Breast epithelium (tissue), 4 donors: Measurements from ENCODE around the gene ANO7. TPM values are rescaled to one million over a fixed set of nuclear protein-coding genes. Genes with fewer than 3 reads are reported as not detected.
A peak's percentile ranks its signal among the peaks of the same experiment; 100 is the strongest.

ENCODE experiments used
- DNase-seq, 2 donors: peaks; one replicate each; pipeline ENCODE4 v3.0.0-alpha.2; 2019; ENCODE audit warnings: low spot score in 2 of 2
- H3K27ac ChIP-seq, 2 donors: fragments of 200-600 bp; sonication (generic) in 1 of 2; one replicate each; pipeline ENCODE4 v1.5.1; 2016 to 2019; ENCODE audit warnings: mild to moderate bottlenecking in 1 of 2
- H3K27me3 ChIP-seq, 2 donors: fragments of 200-600 bp; sonication (generic) in 1 of 2; one replicate each; pipeline versions ENCODE4 v1.5.1 to v1.6.0; 2017 to 2019; ENCODE audit warnings: control low read depth in 1 of 2, mild to moderate bottlenecking in 1 of 2
- H3K36me3 ChIP-seq: fragments of 200-600 bp; one replicate; pipeline ENCODE4 v1.5.1; 2019
- H3K4me1 ChIP-seq, 2 donors: fragments of 200-600 bp; sonication (generic); one replicate each; pipeline ENCODE4 v1.5.1; 2016 to 2019; ENCODE audit warnings: control low read depth in 1 of 2
- H3K4me3 ChIP-seq, 3 donors: fragments of 200-600 bp; sonication (generic); 1 replicate in 2 of 3; 2 replicates in 1 of 3; pipeline ENCODE4 v1.5.1; 2016 to 2019; ENCODE audit warnings: mild to moderate bottlenecking in 3 of 3, moderate library complexity in 2 of 3
- H3K9me3 ChIP-seq, 2 donors: fragments of 200-600 bp; sonication (generic) in 1 of 2; one replicate each; pipeline ENCODE4 v1.5.1; 2016 to 2019; ENCODE audit warnings: control low read depth in 1 of 2
- CTCF ChIP-seq, 3 donors: fragments of 450-650 bp; IDR thresholded peaks; one replicate each; pipeline ENCODE4 v1.5.1; 2016 to 2017; ENCODE audit warnings: antibody characterized with exemption in 3 of 3, mild to moderate bottlenecking in 3 of 3, moderate library complexity in 3 of 3
- POLR2A ChIP-seq: fragments of 450-650 bp; IDR thresholded peaks from one replicate; pipeline ENCODE4 v1.6.1; 2016; ENCODE audit warnings: antibody characterized with exemption, mild to moderate bottlenecking, moderate library complexity
- POLR2AphosphoS5 ChIP-seq, 3 donors: sonication (generic); formaldehyde crosslinking; IDR thresholded peaks; one replicate each; pipeline ENCODE4 v1.6.1; 2017; ENCODE audit warnings: antibody characterized with exemption in 3 of 3
- intact Hi-C: fragments of 100-400 bp; cut with DNase I; formaldehyde crosslinking; loops from one replicate; pipeline ENCODE4 v1.15.1; 2023; ENCODE audit warnings: low total_unique reads
- total RNA-seq, 3 donors: library from RNA; depleted of rRNA; stranded (reverse); fragments of >200 nt; gene quantifications; one replicate each; pipeline ENCODE4 v1.1.0, GENCODE V29; 2016

ANO7 gene
- total RNA-seq, 3 donors from 2014 or later, result 0.98 to 1.6 TPM; not detected in 1

- TF ChIP-seq POLR2A (no peak), CTCF (IDR thresholded peaks at IDR 0.05) (no peak), POLR2AphosphoS5 (IDR thresholded peaks at IDR 0.05) (no peak)
- DNase-seq, result no peak
- Histone ChIP-seq H3K4me3 (no peak overlapping the region), H3K4me1 (no peaks in the 10 kb centered on the region), H3K27ac (no peak overlapping the region), H3K27me3 (no peaks in the 10 kb centered on the region), H3K36me3 (peaks cover 13% of the 10 kb centered on the region), H3K9me3 (no peaks in the 10 kb centered on the region)
- intact Hi-C loops, result no loop called here
Measured at GRCh38 chr2:241252778-241253475, 64.5 kb downstream of the ANO7 start.

GRCh38 chr2:241254904-241255351, 66.5 kb downstream of the ANO7 start:
- DNase-seq, result no peak
- Histone ChIP-seq H3K4me3 (no peak overlapping the region), H3K36me3 (peaks cover 5% of the 10 kb centered on the region), H3K4me1 (no peaks in the 10 kb centered on the region), H3K9me3 (no peaks in the 10 kb centered on the region), H3K27me3 (no peaks in the 10 kb centered on the region), H3K27ac (no peak overlapping the region)
- TF ChIP-seq CTCF (IDR thresholded peaks at IDR 0.05) (no peak), POLR2A (no peak), POLR2AphosphoS5 (IDR thresholded peaks at IDR 0.05) (no peak)
- intact Hi-C loops, result no loop called here

DNA sequence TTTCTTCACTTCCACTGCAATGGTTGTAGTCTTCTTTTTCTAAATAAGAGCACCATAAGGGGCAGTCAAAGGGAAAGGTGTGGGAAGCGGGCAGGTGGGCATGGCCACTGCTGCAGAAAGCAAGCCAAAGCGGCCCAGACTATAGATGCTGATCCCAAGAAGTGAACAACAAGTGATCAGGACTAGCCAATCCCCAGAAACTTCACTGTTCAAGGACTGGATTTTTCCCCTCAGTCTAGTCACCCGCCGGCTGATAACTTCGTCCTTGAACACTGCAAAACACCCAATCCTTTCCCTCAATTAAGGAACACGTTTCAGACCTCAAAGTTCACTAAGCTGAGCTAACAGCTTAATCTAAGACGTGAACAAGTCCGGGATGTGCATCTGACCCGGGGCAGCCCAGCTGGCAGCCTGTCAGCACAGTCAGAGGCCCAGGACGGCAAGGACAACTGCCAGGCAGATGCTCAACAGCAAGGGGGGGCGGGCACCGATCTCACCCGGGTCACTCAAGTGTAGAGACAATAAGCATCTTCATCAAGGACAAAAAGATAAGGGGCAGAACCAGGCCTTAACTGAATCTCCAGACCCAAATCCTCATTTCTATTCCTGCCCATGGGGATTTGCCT, 67.2 kb downstream of the ANO7 start:
- H3K27ac ChIP-seq, result no peak overlapping the region
- DNase-seq, result no peak
- no peaks in the 10 kb centered on the region for H3K27me3 ChIP-seq
- H3K4me3 ChIP-seq, result no peak overlapping the region
- intact Hi-C loops, result no loop called here
- H3K4me1 ChIP-seq, result no peaks in the 10 kb centered on the region
- peaks cover 5% of the 10 kb centered on the region for H3K36me3 ChIP-seq
- TF ChIP-seq POLR2AphosphoS5 (IDR thresholded peaks at IDR 0.05), result no peak
- TF ChIP-seq POLR2A, result no peak
- TF ChIP-seq CTCF (IDR thresholded peaks at IDR 0.05), result no peak
- no peaks in the 10 kb centered on the region for H3K9me3 ChIP-seq

- Histone ChIP-seq H3K4me1 (no peaks in the 10 kb centered on the region), H3K9me3 (no peaks in the 10 kb centered on the region), H3K36me3 (peaks cover 5% of the 10 kb centered on the region), H3K27ac (no peak overlapping the region), H3K27me3 (no peaks in the 10 kb centered on the region), H3K4me3 (no peak overlapping the region)
- no peak for DNase-seq
- no peak for TF ChIP-seq POLR2AphosphoS5 (IDR thresholded peaks at IDR 0.05)
- TF ChIP-seq CTCF (IDR thresholded peaks at IDR 0.05), result no peak
- TF ChIP-seq POLR2A, result no peak
- intact Hi-C loops, result no loop called here
Measured at GRCh38 chr2:241256168-241256545, 67.7 kb downstream of the ANO7 start.

DNA sequence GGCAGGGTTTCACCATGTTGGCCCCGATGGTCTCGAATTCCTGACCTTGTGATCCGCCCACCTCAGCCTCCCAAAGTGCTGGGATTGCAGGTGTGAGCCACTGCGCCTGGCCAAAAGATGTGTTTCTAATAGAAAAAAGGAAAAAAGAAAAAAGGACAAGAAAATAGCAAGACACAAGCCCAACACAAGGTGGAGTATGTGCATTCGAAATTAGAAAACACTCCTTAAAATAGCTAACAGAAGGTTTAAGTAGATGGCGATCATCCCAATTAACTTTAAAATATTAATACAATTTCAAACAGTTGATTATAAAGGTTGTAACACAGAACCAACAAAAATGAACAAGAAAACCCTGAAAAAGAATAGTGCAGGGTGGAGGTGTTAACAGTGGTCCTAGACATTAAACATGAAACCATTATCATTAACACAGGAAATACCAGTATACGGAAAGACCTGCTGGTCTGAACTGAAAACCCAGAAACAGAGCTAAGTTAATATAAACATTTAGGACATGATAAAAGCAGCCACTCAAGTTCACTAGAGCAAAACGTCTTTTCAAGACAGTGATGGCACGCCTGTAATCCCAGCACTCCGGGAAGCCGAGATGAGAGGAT, 69.0 kb downstream of the ANO7 start:
- peaks cover 5% of the 10 kb centered on the region for H3K36me3 ChIP-seq
- no peaks in the 10 kb centered on the region for H3K27me3 ChIP-seq
- H3K4me1 ChIP-seq, result no peaks in the 10 kb centered on the region

More for the DNA sequence above, 69.0 kb downstream of the ANO7 start:
- Histone ChIP-seq H3K27ac (no peak overlapping the region), H3K9me3 (no peaks in the 10 kb centered on the region), H3K4me3 (no peak overlapping the region)
- TF ChIP-seq CTCF (IDR thresholded peaks at IDR 0.05) (peak in 1 of 3 donors; percentile 8), POLR2A (no peak), POLR2AphosphoS5 (IDR thresholded peaks at IDR 0.05) (no peak)
- DNase-seq, result no peak
- intact Hi-C loops, result no loop called here
